K562 (cell line): ENCODE results near the gene DCDC2. TPM values are rescaled to one million over a fixed set of nuclear protein-coding genes. Genes with fewer than 3 reads are reported as not detected.

ENCODE experiments used
- ATAC-seq: fragments of 200-7000 bp; cut with Tn5 transposase; 3 replicates; pipeline ENCODE4 v1.9.1; 2020; ENCODE audit warnings: moderate library complexity
- BruUV-seq: library from RNA; stranded (reverse); fragments of 400-500 nt; replicated peaks from 2 replicates; lab custom pipeline; 2021; lab: Mats Ljungman, UMichigan
- CTCF ChIA-PET: fragments of 300-600 bp; formaldehyde crosslinking; extraction: SDS; loops from one replicate; lab custom pipeline; 2021; ENCODE audit warnings: low intra/inter-chr PET ratio; lab: Yijun Ruan, JAX
- POLR2A ChIA-PET: fragments of 300-600, 350-650 bp; sonication (Branson Sonifier 250); formaldehyde crosslinking; extraction: SDS; loops from one replicate; lab custom pipeline; 2021; ENCODE audit warnings: antibody characterized with exemption, inconsistent platforms; lab: Yijun Ruan, JAX
- DNase-seq, 4 experiments: peaks; one replicate each; pipeline versions ENCODE4 v3.0.0 to v3.0.0-alpha.2; 2011 to 2018; ENCODE audit warnings: low spot score in 3 of 4, mixed read lengths in 3 of 4; ENCODE audit errors: extremely low read depth in 1 of 4
- FAIRE-seq: peaks from 2 replicates; lab custom pipeline; 2011; peaks lifted over from hg19 to GRCh38; lab: Jason Lieb, UNC
- H2AFZ ChIP-seq: 2 replicates; pipeline ENCODE4 v1.6.0; 2011; ENCODE audit warnings: low read depth, low read length, control low read depth, inconsistent platforms
- H3K27ac ChIP-seq: fragments of 200-600 bp; 3 replicates; pipeline ENCODE4 v1.8.0; 2011; ENCODE audit warnings: low read depth, mild to moderate bottlenecking, control low read depth, inconsistent platforms, low read length, moderate library complexity, mixed read lengths; ENCODE audit errors: extremely low read depth
- H3K27me3 ChIP-seq, 2 experiments: fragments of 300-600 bp in 1 of 2; 2 replicates in 1 of 2; 3 replicates in 1 of 2; pipeline versions ENCODE4 v1.6.0 to v1.8.0; 2011; ENCODE audit warnings: inconsistent platforms in 2 of 2, low read length in 2 of 2, mild to moderate bottlenecking in 1 of 2, mixed read lengths in 1 of 2, moderate library complexity in 1 of 2; ENCODE audit not compliant: control insufficient read depth in 2 of 2, insufficient read depth in 2 of 2
- H3K36me3 ChIP-seq: fragments of 300-600 bp; 3 replicates; pipeline ENCODE4 v1.8.0; 2011; ENCODE audit warnings: mild to moderate bottlenecking, low read length, inconsistent platforms; ENCODE audit not compliant: control insufficient read depth, insufficient read depth
- H3K4me1 ChIP-seq, 2 experiments: fragments of 200-600 bp in 1 of 2; replicated peaks in 1 of 2; 2 replicates in 1 of 2; 3 replicates in 1 of 2; pipeline versions ENCODE4 v1.5.1 to v1.8.0; 2011; ENCODE audit warnings: inconsistent platforms in 2 of 2, low read length in 2 of 2, mild to moderate bottlenecking in 1 of 2, mixed read lengths in 1 of 2, moderate library complexity in 1 of 2; ENCODE audit not compliant: control insufficient read depth in 2 of 2, insufficient read depth in 2 of 2
- H3K4me2 ChIP-seq: 2 replicates; pipeline ENCODE4 v1.6.1; 2011; ENCODE audit warnings: low read length, control low read depth, inconsistent platforms, mixed read lengths; ENCODE audit not compliant: insufficient read depth
- H3K4me3 ChIP-seq: fragments of 200-600 bp; sonication (generic), shearing (Covaris generic); 2 replicates; pipeline ENCODE4 v1.5.1; 2016; ENCODE audit warnings: control low read depth, inconsistent platforms
- H3K79me2 ChIP-seq: fragments of 200-600 bp; 3 replicates; pipeline ENCODE4 v1.8.0; 2011; ENCODE audit warnings: low read length, inconsistent platforms; ENCODE audit not compliant: control insufficient read depth, insufficient read depth
- H3K9ac ChIP-seq, 2 experiments: 2 replicates each; pipeline versions ENCODE4 v1.6.0 to v1.6.1; 2011; ENCODE audit warnings: low read depth in 2 of 2, low read length in 2 of 2, control low read depth in 1 of 2, inconsistent platforms in 1 of 2, mild to moderate bottlenecking in 1 of 2, mixed read lengths in 1 of 2; ENCODE audit not compliant: insufficient read depth in 1 of 2
- H3K9me1 ChIP-seq: one replicate; pipeline ENCODE4 v1.6.0; 2011; ENCODE audit warnings: inconsistent platforms, mild to moderate bottlenecking, low read length, moderate library complexity; ENCODE audit not compliant: control insufficient read depth, insufficient read depth
- H3K9me3 ChIP-seq: replicated peaks from 2 replicates; pipeline ENCODE4 v1.5.1; 2011; ENCODE audit warnings: low read depth, low read length, inconsistent platforms; ENCODE audit not compliant: control insufficient read depth, insufficient read depth
- H4K20me1 ChIP-seq: replicated peaks from 2 replicates; pipeline ENCODE4 v1.6.1; 2011; ENCODE audit warnings: low read length, inconsistent platforms, mixed read lengths; ENCODE audit not compliant: control insufficient read depth, insufficient read depth
- FOXK2 ChIP-seq, 2 experiments: fragments of 450-650 bp; IDR thresholded peaks in 1 of 2; conservative IDR thresholded peaks in 1 of 2; 2 replicates each; pipeline ENCODE4 v1.6.1; 2016; ENCODE audit warnings: low read depth in 2 of 2, mild to moderate bottlenecking in 1 of 2
- KAT7 ChIP-seq: sonication (generic); formaldehyde crosslinking; IDR thresholded peaks from 2 replicates; pipeline ENCODE4 v1.8.0; 2022; ENCODE audit warnings: missing genetic modification reagents, mild to moderate bottlenecking, borderline replicate concordance
- MAFK ChIP-seq: IDR thresholded peaks from 2 replicates; pipeline ENCODE4 v1.6.1; 2011; ENCODE audit warnings: low read length, improper control_type of control experiment
- MIER1 ChIP-seq: fragments of 450-650 bp; IDR thresholded peaks from 2 replicates; pipeline ENCODE4 v1.6.1; 2016; ENCODE audit warnings: antibody characterized with exemption, mild to moderate bottlenecking, low read depth
- PKNOX1 ChIP-seq: fragments of 450-650 bp; IDR thresholded peaks from 2 replicates; pipeline ENCODE4 v1.6.1; 2016
- PURB ChIP-seq: sonication (generic); formaldehyde crosslinking; IDR thresholded peaks from 2 replicates; pipeline ENCODE4 v1.9.0; 2021; ENCODE audit warnings: low read depth, mild to moderate bottlenecking, missing genetic modification reagents
- RAD21 ChIP-seq, 2 experiments: fragments of 250-450 bp in 1 of 2; fragments of 450-650 bp in 1 of 2; sonication (Bioruptor Pico) in 1 of 2; formaldehyde crosslinking in 1 of 2; IDR thresholded peaks in 1 of 2; conservative IDR thresholded peaks in 1 of 2; 2 replicates each; pipeline versions ENCODE4 v1.4.0 to v1.8.0; 2020 to 2022; ENCODE audit warnings: mild to moderate bottlenecking in 2 of 2, moderate library complexity in 1 of 2
- SMARCB1 ChIP-seq: IDR thresholded peaks from 2 replicates; pipeline ENCODE4 v1.6.1; 2011; ENCODE audit warnings: improper control_type of control experiment, low read depth; ENCODE audit not compliant: insufficient read length
- ZNF431 ChIP-seq: sonication (generic); formaldehyde crosslinking; IDR thresholded peaks from 2 replicates; pipeline ENCODE4 v1.8.0; 2022; ENCODE audit warnings: mild to moderate bottlenecking, missing genetic modification reagents
- WGBS: fragments of 100-300 bp; shearing (Covaris generic); methylation state at CpG from one replicate; pipeline ENCODE4 v1.1.6; 2016; ENCODE audit warnings: low coverage, mixed read lengths; ENCODE audit not compliant: insufficient coverage; ENCODE audit errors: missing lambda C conversion rate; 5-methylcytosine and 5-hydroxymethylcytosine counted together
- in situ Hi-C: fragments of 300-500 bp; cut with MboI; formaldehyde crosslinking; loops from 4 replicates; pipeline ENCODE4 v1.15.0; 2018; ENCODE audit warnings: inconsistent platforms, mixed read lengths
- intact Hi-C: fragments of 100-400 bp; cut with micrococcal nuclease; formaldehyde crosslinking; loops from 2 replicates; pipeline ENCODE4 v1.14.2; 2022
- polyA plus RNA-seq, 8 experiments: library from polyadenylated mRNA; depleted of rRNA in 4 of 8; stranded (reverse) in 5 of 8; unstranded in 3 of 8; fragments of >200 nt; fragmentation: Nextera tagmentation in 2 of 8; fragmentation: Illumina TruSeq in 1 of 8; extraction: Ambion mirVana in 2 of 8; extraction: Trizol in 1 of 8; gene quantifications; 2 replicates each; pipeline versions ENCODE4 v1.2.1 to v1.2.3, GENCODE V29; 2011 to 2014; ENCODE audit warnings: inconsistent platforms in 1 of 8, missing spikeins in 1 of 8
- total RNA-seq, 7 experiments: library from RNA; depleted of rRNA in 6 of 7; stranded (reverse); fragments of >200 nt in 6 of 7; fragmentation: Illumina TruSeq in 2 of 7; extraction: Trizol in 2 of 7; gene quantifications; 2 replicates each; pipeline versions ENCODE4 v1.2.1 to v1.2.3, GENCODE V29; 2011 to 2021; ENCODE audit warnings: low replicate concordance in 1 of 7
- TF ChIP-seq, protein P1 (sequence below), 3 experiments: IDR thresholded peaks in 2 of 3; conservative IDR thresholded peaks in 1 of 3; 2 replicates each; pipeline ENCODE4 v1.5.1; 2011 to 2012; ENCODE audit warnings: low read length in 3 of 3, mild to moderate bottlenecking in 3 of 3, control low read depth in 2 of 3, improper control_type of control experiment in 1 of 3, inconsistent platforms in 1 of 3, low read depth in 1 of 3, mixed read lengths in 1 of 3, moderate library complexity in 1 of 3; ENCODE audit not compliant: insufficient read depth in 2 of 3
- TF ChIP-seq, protein P2 (sequence below): fragments of 450-650 bp; formaldehyde crosslinking; IDR thresholded peaks from 2 replicates; pipeline ENCODE4 v1.4.0; 2020; ENCODE audit warnings: mild to moderate bottlenecking, mixed read lengths

The DCDC2 gene
- total and polyA plus RNA-seq, 9 of the 15 experiments (the other 6 are each of a cell fraction or from before 2014, with no cell fraction given) = 0.04 TPM; not detected in 8

- no peak for FAIRE-seq
- H2AFZ ChIP-seq = no peak overlapping the region
Observed at GRCh38 chr6:24207413-24207812, 150.4 kb downstream of the DCDC2 start.

DNA sequence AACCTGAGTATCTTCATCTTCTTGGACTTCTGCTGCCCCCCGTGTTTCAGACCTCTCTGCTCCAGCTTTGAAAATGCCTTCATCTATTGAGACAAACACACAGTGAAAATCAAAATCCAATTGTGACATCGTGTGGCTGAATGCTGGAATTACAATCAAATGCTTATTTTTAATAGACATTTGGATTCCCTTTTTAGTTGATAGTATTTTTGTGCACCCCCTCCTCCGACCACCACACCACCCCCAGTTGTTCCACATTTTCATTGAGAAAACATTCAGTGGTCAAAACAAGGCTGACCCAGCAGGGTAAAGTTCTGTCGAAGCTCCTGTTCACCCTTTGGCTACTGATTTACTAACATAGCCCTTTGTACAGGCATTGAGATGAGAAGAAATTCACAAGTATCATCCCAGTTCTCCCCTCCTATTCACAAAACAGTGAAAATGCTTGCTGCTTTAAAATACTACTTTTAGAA, 152.8 kb downstream of the DCDC2 start:
- no peaks in the 10 kb centered on the region for H3K27me3 ChIP-seq
- H2AFZ ChIP-seq = no peak overlapping the region
- FAIRE-seq (peak; percentile 77), ATAC-seq (peak; percentile 76), DNase-seq (peak; percentile 13 to 50 (median 20))
- ChIA-PET POLR2A (no interaction called here), CTCF (no interaction called here)
- no peak overlapping the region for H3K4me3 ChIP-seq
- no peak overlapping the region for H3K27ac ChIP-seq
- H4K20me1 ChIP-seq = no peaks in the 10 kb centered on the region
- H3K9me3 ChIP-seq = no peaks in the 10 kb centered on the region
- H3K4me1 ChIP-seq = no peaks in the 10 kb centered on the region
- no peaks in the 10 kb centered on the region for H3K9me1 ChIP-seq
- H3K4me2 ChIP-seq = no peak overlapping the region
- WGBS = 0% methylated on average over 4 of the region's 4 CpGs
- intact Hi-C loops (no loop called here), in situ Hi-C loops (no loop called here)
- H3K9ac ChIP-seq = no peak overlapping the region
- H3K36me3 ChIP-seq = no peaks in the 10 kb centered on the region
- H3K79me2 ChIP-seq = no peaks in the 10 kb centered on the region
- no TSS peak for BruUV-seq
- TF ChIP-seq FOXK2 (conservative IDR thresholded peaks at IDR 0.05 in 1 of 2, IDR thresholded peaks at IDR 0.05 in 1 of 2; ENCODE audit: low read depth in 2 of 2) = no peak
- TF ChIP-seq, protein P1, sequence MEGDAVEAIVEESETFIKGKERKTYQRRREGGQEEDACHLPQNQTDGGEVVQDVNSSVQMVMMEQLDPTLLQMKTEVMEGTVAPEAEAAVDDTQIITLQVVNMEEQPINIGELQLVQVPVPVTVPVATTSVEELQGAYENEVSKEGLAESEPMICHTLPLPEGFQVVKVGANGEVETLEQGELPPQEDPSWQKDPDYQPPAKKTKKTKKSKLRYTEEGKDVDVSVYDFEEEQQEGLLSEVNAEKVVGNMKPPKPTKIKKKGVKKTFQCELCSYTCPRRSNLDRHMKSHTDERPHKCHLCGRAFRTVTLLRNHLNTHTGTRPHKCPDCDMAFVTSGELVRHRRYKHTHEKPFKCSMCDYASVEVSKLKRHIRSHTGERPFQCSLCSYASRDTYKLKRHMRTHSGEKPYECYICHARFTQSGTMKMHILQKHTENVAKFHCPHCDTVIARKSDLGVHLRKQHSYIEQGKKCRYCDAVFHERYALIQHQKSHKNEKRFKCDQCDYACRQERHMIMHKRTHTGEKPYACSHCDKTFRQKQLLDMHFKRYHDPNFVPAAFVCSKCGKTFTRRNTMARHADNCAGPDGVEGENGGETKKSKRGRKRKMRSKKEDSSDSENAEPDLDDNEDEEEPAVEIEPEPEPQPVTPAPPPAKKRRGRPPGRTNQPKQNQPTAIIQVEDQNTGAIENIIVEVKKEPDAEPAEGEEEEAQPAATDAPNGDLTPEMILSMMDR (IDR thresholded peaks at IDR 0.05 in 2 of 3, conservative IDR thresholded peaks at IDR 0.05 in 1 of 3; ENCODE audit: insufficient read depth in 2 of 3, low read depth in 1 of 3, low read length in 3 of 3) = peak; percentile 20 to 70 (median 66); a peak in 5 of 6 replicates
- TF ChIP-seq SMARCB1 = no peak
- no peak for TF ChIP-seq ZNF431 (CRISPR knock-in tag)
- no peak for TF ChIP-seq MIER1
- TF ChIP-seq RAD21 (CRISPR knock-in tag; conservative IDR thresholded peaks at IDR 0.05 in 1 of 2, IDR thresholded peaks at IDR 0.05 in 1 of 2) = peak; percentile 77 to 81
- TF ChIP-seq PKNOX1 = no peak
- TF ChIP-seq, protein P2, sequence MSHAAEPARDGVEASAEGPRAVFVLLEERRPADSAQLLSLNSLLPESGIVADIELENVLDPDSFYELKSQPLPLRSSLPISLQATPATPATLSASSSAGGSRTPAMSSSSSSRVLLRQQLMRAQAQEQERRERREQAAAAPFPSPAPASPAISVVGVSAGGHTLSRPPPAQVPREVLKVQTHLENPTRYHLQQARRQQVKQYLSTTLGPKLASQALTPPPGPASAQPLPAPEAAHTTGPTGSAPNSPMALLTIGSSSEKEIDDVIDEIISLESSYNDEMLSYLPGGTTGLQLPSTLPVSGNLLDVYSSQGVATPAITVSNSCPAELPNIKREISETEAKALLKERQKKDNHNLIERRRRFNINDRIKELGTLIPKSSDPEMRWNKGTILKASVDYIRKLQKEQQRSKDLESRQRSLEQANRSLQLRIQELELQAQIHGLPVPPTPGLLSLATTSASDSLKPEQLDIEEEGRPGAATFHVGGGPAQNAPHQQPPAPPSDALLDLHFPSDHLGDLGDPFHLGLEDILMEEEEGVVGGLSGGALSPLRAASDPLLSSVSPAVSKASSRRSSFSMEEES (CRISPR knock-in tag) = no peak

More at GRCh38 chr6:24207413-24207812, 150.4 kb downstream of the DCDC2 start:
- in situ Hi-C loops = no loop called here
- Histone ChIP-seq H3K4me1 (no peaks in the 10 kb centered on the region), H3K4me2 (no peak overlapping the region), H3K9ac (no peak overlapping the region), H4K20me1 (no peaks in the 10 kb centered on the region), H3K4me3 (no peak overlapping the region), H3K79me2 (no peaks in the 10 kb centered on the region), H3K9me1 (no peaks in the 10 kb centered on the region)
- intact Hi-C loops = no loop called here
- 1% methylated on average over 4 of the region's 4 CpGs for WGBS
- no peak for DNase-seq
- TF ChIP-seq KAT7 (no peak), MAFK (no peak), PURB (no peak)
- TF ChIP-seq, all 486 proteins: peak for 0
- Histone ChIP-seq H3K9me3 (no peaks in the 10 kb centered on the region), H3K27me3 (no peaks in the 10 kb centered on the region), H3K36me3 (no peaks in the 10 kb centered on the region), H3K27ac (no peak overlapping the region)
- ChIA-PET CTCF (no interaction called here), POLR2A (interaction anchor here (0.6 kb wide), 1 partner anchor 75 kb away, joined by 3 read pairs; no protein-coding TSS in a partner anchor)
- no TSS peak for BruUV-seq
- no peak for ATAC-seq
